A549 (cell line): ENCODE data around the gene GRM4. TPM values are rescaled to one million over a fixed set of nuclear protein-coding genes. Genes with fewer than 3 reads are reported as not detected.
A peak's percentile ranks its signal among the peaks of the same experiment; 100 is the strongest.

ENCODE experiments used
- ATAC-seq, 2 experiments: fragments of 200-7000 bp in 1 of 2; fragments of >200 bp in 1 of 2; cut with Nextera tagmentation in 1 of 2; cut with Tn5 transposase in 1 of 2; 3 replicates each; pipeline versions ENCODE4 v1.8.0 to v1.9.1; 2018 to 2020; ENCODE audit warnings: mild to moderate bottlenecking in 1 of 2, moderate library complexity in 1 of 2
- CTCF ChIA-PET: fragments of 300-600 bp; sonication (Branson Sonifier 250); formaldehyde crosslinking; extraction: SDS; loops from one replicate; lab custom pipeline; 2021; ENCODE audit warnings: antibody characterized with exemption, inconsistent platforms; lab: Yijun Ruan, JAX
- POLR2A ChIA-PET: fragments of 350-600 bp; formaldehyde crosslinking; extraction: SDS; loops from one replicate; lab custom pipeline; 2021; ENCODE audit warnings: antibody characterized with exemption, inconsistent platforms; lab: Yijun Ruan, JAX
- DNase-seq, 2 experiments: peaks; one replicate each; pipeline versions ENCODE4 v3.0.0 to v3.0.0-alpha.2; 2011 to 2016; ENCODE audit warnings: low read depth in 1 of 2, low spot score in 1 of 2
- FAIRE-seq: peaks from 2 replicates; lab custom pipeline; 2011; peaks lifted over from hg19 to GRCh38; lab: Jason Lieb, UNC
- H3K27ac ChIP-seq, 2 experiments: fragments of >200 bp; sonication (Bioruptor Twin); formaldehyde crosslinking; 3 replicates each; pipeline ENCODE4 v1.5.1; 2016 to 2017
- H3K4me1 ChIP-seq: fragments of >200 bp; sonication (Bioruptor Twin); formaldehyde crosslinking; 3 replicates; pipeline ENCODE4 v1.6.1; 2016
- H3K4me2 ChIP-seq: fragments of >200 bp; sonication (Bioruptor Twin); formaldehyde crosslinking; 3 replicates; pipeline ENCODE4 v1.6.1; 2016
- H3K4me3 ChIP-seq: fragments of >200 bp; sonication (Bioruptor Twin); formaldehyde crosslinking; 3 replicates; pipeline ENCODE4 v1.5.1; 2016
- H3K9me3 ChIP-seq: fragments of >200 bp; sonication (Bioruptor Twin); formaldehyde crosslinking; 3 replicates; pipeline ENCODE4 v1.6.1; 2016
- BHLHE40 ChIP-seq: IDR thresholded peaks from 2 replicates; pipeline ENCODE4 v1.6.1; 2012; ENCODE audit warnings: low read depth, low read length, inconsistent platforms
- CBX2 ChIP-seq: fragments of 200-600 bp; sonication (generic); IDR thresholded peaks from 2 replicates; pipeline ENCODE4 v1.6.1; 2016; ENCODE audit warnings: low read depth, mild to moderate bottlenecking, borderline replicate concordance
- CBX8 ChIP-seq: fragments of 200-600 bp; sonication (generic); IDR thresholded peaks from 2 replicates; pipeline ENCODE4 v1.6.1; 2016
- CHD4 ChIP-seq: fragments of 200-600 bp; sonication (generic); IDR thresholded peaks from 2 replicates; pipeline ENCODE4 v1.6.1; 2016; ENCODE audit warnings: antibody characterized with exemption, mild to moderate bottlenecking, borderline replicate concordance
- ELK1 ChIP-seq: fragments of 150-350 bp; IDR thresholded peaks from 2 replicates; pipeline ENCODE4 v1.6.1; 2014; ENCODE audit warnings: low read depth, mild to moderate bottlenecking, low read length
- FOSB ChIP-seq: fragments of 250-450 bp; sonication (Bioruptor Pico); IDR thresholded peaks from 2 replicates; pipeline ENCODE4 v1.5.0; 2020; ENCODE audit warnings: mild to moderate bottlenecking, moderate library complexity
- FOSL2 ChIP-seq, 2 experiments: fragments of 450-650 bp in 1 of 2; fragments of >200 bp in 1 of 2; sonication (Bioruptor Twin) in 1 of 2; formaldehyde crosslinking; IDR thresholded peaks; 2 replicates each; pipeline versions ENCODE4 v1.5.0 to v1.6.1; 2016 to 2020; ENCODE audit warnings: mild to moderate bottlenecking in 1 of 2, moderate library complexity in 1 of 2
- GATA3 ChIP-seq: IDR thresholded peaks from 2 replicates; pipeline ENCODE4 v1.6.1; 2012; ENCODE audit warnings: borderline replicate concordance
- HES2 ChIP-seq: fragments of >200 bp; sonication (Bioruptor Twin); formaldehyde crosslinking; IDR thresholded peaks from 2 replicates; pipeline ENCODE4 v1.6.1; 2016
- HEYL ChIP-seq: fragments of 250-450 bp; sonication (Bioruptor Pico); IDR thresholded peaks from 2 replicates; pipeline ENCODE4 v1.8.0; 2021; ENCODE audit warnings: mild to moderate bottlenecking, moderate library complexity
- HOXB5 ChIP-seq: fragments of 250-450 bp; sonication (Bioruptor Pico); IDR thresholded peaks from 2 replicates; pipeline ENCODE4 v1.5.0; 2020; ENCODE audit warnings: mild to moderate bottlenecking, moderate library complexity
- KDM5A ChIP-seq: fragments of 200-600 bp; sonication (generic); IDR thresholded peaks from 2 replicates; pipeline ENCODE4 v1.6.1; 2016; ENCODE audit warnings: antibody characterized with exemption, mild to moderate bottlenecking
- PHF8 ChIP-seq: fragments of 200-600 bp; sonication (generic); IDR thresholded peaks from 2 replicates; pipeline ENCODE4 v1.6.1; 2016; ENCODE audit warnings: low read depth, mild to moderate bottlenecking, antibody characterized with exemption, moderate library complexity, borderline replicate concordance
- RAD21 ChIP-seq, 2 experiments: fragments of >200 bp in 1 of 2; sonication (Bioruptor Twin) in 1 of 2; formaldehyde crosslinking in 1 of 2; IDR thresholded peaks in 1 of 2; conservative IDR thresholded peaks in 1 of 2; 2 replicates in 1 of 2; 3 replicates in 1 of 2; pipeline ENCODE4 v1.6.1; 2012 to 2018; ENCODE audit warnings: inconsistent platforms in 1 of 2
- RCOR1 ChIP-seq: fragments of 150-350 bp; IDR thresholded peaks from 2 replicates; pipeline ENCODE4 v1.6.1; 2014; ENCODE audit warnings: antibody characterized with exemption, low read length, low read depth
- RFX5 ChIP-seq: fragments of 450-650 bp; IDR thresholded peaks from 2 replicates; pipeline ENCODE4 v1.7.1; 2014; ENCODE audit warnings: antibody characterized with exemption, mild to moderate bottlenecking, moderate library complexity
- SMC3 ChIP-seq: fragments of >200 bp; sonication (Bioruptor Twin); formaldehyde crosslinking; IDR thresholded peaks from 3 replicates; pipeline ENCODE4 v1.6.1; 2018; ENCODE audit warnings: inconsistent platforms
- ZNF302 ChIP-seq: fragments of 250-450 bp; sonication (Bioruptor Pico); IDR thresholded peaks from 2 replicates; pipeline ENCODE4 v1.9.0; 2021; ENCODE audit warnings: inconsistent platforms, mild to moderate bottlenecking, moderate library complexity
- WGBS: methylation state at CpG from one replicate; pipeline ENCODE4 v1.1.6; 2017; ENCODE audit errors: missing lambda C conversion rate; 5-methylcytosine and 5-hydroxymethylcytosine counted together
- polyA plus RNA-seq, 4 experiments: library from polyadenylated mRNA; depleted of rRNA in 3 of 4; stranded (reverse); fragments of >200 nt; fragmentation: RNase III in 1 of 4; extraction: RNeasy Plus Mini Kit Qiagen cat#74134 plus additional on column Dnase treatment in 1 of 4; gene quantifications; 2 replicates in 3 of 4; 3 replicates in 1 of 4; pipeline ENCODE4 v1.2.3, GENCODE V29; 2011 to 2017
- TF ChIP-seq, protein P1 (sequence below): fragments of >200 bp; sonication (Bioruptor Twin); formaldehyde crosslinking; IDR thresholded peaks from 3 replicates; pipeline ENCODE4 v1.5.1; 2016
- TF ChIP-seq, protein P2 (sequence below): IDR thresholded peaks from 2 replicates; pipeline ENCODE4 v1.6.1; 2012; ENCODE audit warnings: low read depth, borderline replicate concordance
- TF ChIP-seq, protein P3 (sequence below): IDR thresholded peaks from 2 replicates; pipeline ENCODE4 v1.6.1; 2012

GRM4 gene
- polyA plus RNA-seq, 2 of the 4 experiments (the other 2 are of a cell fraction) = 0.05 TPM

DNA sequence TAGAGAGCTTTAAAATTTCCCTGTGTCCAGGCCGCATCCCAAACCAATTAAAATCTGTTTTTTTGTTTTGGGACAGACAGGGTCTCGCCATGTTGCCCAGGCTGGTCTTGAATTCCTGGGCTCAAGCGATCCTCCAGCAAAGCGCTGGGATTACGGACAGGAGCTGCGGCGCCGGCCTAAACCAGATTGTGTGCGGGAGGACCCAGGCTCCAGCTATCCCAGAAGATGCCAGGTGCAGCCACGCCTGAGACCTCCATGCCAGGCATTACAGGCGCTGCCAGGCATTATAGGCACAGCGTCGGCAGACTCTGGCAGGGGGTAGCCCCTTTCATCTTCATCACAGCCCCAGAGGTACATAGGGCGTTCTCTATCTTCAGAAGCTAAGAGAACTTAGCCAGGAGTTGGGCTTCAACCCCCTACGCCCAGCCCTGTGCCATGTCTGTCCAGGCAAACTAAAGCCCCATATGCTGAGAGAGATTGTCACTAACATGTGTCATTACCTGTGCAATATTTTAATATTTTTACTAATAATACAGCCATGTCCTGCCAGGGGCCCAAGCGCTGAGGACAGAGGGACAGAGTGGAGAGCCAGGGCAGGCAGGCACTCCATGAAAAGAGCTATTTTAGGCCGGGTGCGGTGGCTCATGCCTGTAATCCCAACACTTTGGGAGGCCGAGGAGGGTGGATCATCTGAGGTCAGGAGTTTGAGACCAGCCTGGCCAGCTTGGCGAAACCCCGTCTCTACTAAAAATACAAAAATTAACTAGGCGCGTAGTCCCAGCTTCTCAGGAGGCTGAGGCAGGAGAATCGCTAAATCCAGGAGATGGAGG, 9.8 kb upstream of the GRM4 start:
- FAIRE-seq = no peak
- ChIA-PET CTCF (interaction anchor here (0.6 to 7.3 kb wide), 34 partner anchors 8 to 446 kb away, joined by 3 to 100 read pairs (median 5); partner anchors contain the start of genes IP6K3 and UQCC2), POLR2A (no interaction called here)
- WGBS = 59% methylated on average over 16 of the region's 24 CpGs
- no peak for DNase-seq
- no peak overlapping the region for H3K4me2 ChIP-seq
- H3K4me1 ChIP-seq = no peaks in the 10 kb centered on the region
- H3K9me3 ChIP-seq = peaks cover 16% of the 10 kb centered on the region; the same call in 2 of the 3 replicates
- no peak overlapping the region for H3K27ac ChIP-seq
- no peak for TF ChIP-seq CHD4
- no peak for TF ChIP-seq ELK1
- TF ChIP-seq CBX2 = no peak
- no peak for TF ChIP-seq RCOR1
- TF ChIP-seq FOSB (CRISPR knock-in tag) = no peak
- TF ChIP-seq PHF8 = no peak
- no peak for TF ChIP-seq RFX5
- TF ChIP-seq ZNF302 (CRISPR knock-in tag) = no peak
- TF ChIP-seq SMC3 = no peak
- ATAC-seq = no peak
- no peak overlapping the region for H3K4me3 ChIP-seq

DNA sequence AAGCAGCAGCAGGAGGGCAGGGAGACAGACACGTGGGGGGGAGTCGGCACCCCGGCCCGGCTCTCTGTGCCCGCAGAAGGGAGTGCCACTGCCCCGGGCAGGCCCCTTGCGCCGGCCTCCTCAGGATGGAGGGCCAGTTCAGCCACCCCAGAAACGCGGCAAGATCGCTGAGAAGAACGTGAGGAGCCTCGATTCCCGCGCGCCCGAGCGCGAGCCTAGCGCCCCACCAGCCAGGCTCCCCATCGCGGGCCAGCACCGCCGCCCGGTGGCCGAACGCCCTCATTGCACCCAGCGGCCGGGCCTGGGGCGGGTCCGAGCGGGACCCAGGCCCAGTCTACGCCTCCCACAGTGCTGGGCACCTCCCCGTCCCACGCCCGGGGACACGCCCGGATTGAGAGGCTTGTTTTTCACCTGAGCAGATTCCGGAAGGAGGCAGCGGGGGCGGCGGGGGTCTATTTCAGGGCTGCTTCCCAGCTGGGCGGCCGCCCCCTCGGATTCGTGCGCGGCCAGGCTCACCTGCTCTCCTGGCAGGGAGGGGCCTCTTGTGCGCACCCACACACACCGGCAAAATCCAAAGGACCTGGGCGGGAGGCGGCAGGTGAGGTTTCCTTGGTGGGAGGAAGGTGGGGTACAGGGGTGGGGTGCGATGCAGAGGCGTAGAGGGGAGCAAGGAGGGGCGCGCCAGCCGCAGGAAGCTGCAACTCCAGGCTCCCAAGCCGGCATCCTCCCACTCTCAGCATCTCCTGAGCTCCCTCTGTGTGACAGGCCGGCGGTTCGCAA, 9.0 kb upstream of the GRM4 start:
- H3K27ac ChIP-seq = peak overlapping the region; percentile 57 to 76; a peak in 3 of 6 replicates
- H3K4me1 ChIP-seq = no peaks in the 10 kb centered on the region
- 0 out of 3 replicates have a peak overlapping the region, but pooled peaks have one; percentile 30 for H3K4me3 ChIP-seq
- peak; percentile 57 to 91 for ATAC-seq
- TF ChIP-seq, protein P1, sequence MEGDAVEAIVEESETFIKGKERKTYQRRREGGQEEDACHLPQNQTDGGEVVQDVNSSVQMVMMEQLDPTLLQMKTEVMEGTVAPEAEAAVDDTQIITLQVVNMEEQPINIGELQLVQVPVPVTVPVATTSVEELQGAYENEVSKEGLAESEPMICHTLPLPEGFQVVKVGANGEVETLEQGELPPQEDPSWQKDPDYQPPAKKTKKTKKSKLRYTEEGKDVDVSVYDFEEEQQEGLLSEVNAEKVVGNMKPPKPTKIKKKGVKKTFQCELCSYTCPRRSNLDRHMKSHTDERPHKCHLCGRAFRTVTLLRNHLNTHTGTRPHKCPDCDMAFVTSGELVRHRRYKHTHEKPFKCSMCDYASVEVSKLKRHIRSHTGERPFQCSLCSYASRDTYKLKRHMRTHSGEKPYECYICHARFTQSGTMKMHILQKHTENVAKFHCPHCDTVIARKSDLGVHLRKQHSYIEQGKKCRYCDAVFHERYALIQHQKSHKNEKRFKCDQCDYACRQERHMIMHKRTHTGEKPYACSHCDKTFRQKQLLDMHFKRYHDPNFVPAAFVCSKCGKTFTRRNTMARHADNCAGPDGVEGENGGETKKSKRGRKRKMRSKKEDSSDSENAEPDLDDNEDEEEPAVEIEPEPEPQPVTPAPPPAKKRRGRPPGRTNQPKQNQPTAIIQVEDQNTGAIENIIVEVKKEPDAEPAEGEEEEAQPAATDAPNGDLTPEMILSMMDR = peak; percentile 83
- TF ChIP-seq BHLHE40 = no peak
- peak; percentile 71 for TF ChIP-seq KDM5A
- TF ChIP-seq HOXB5 = no peak
- TF ChIP-seq HES2 = no peak
- peak; percentile 86 to 95 for TF ChIP-seq RAD21 (conservative IDR thresholded peaks at IDR 0.05 in 1 of 2, IDR thresholded peaks at IDR 0.05 in 1 of 2)
- TF ChIP-seq RFX5 = no peak
- TF ChIP-seq, protein P2, sequence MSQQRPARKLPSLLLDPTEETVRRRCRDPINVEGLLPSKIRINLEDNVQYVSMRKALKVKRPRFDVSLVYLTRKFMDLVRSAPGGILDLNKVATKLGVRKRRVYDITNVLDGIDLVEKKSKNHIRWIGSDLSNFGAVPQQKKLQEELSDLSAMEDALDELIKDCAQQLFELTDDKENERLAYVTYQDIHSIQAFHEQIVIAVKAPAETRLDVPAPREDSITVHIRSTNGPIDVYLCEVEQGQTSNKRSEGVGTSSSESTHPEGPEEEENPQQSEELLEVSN = peak; percentile 87
- TF ChIP-seq CHD4 = no peak
- no peak for TF ChIP-seq HEYL
- TF ChIP-seq FOSL2 (IDR thresholded peaks at IDR 0.05) = no peak
- TF ChIP-seq FOSL2 (CRISPR knock-in tag; IDR thresholded peaks at IDR 0.05) = no peak
- TF ChIP-seq SMC3 = peak; percentile 82
- TF ChIP-seq CBX8 = no peak
- TF ChIP-seq, protein P3, sequence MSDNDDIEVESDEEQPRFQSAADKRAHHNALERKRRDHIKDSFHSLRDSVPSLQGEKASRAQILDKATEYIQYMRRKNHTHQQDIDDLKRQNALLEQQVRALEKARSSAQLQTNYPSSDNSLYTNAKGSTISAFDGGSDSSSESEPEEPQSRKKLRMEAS = peak; percentile 72
- TF ChIP-seq GATA3 = no peak
- FAIRE-seq = no peak
- POLR2A ChIA-PET = no interaction called here
- DNase-seq = peak; percentile 22 to 62
- peak overlapping the region; percentile 90 for H3K4me2 ChIP-seq
- peaks cover 13% of the 10 kb centered on the region; the same call in 2 of the 3 replicates for H3K9me3 ChIP-seq
- CTCF ChIA-PET = interaction anchor here (0.6 to 7.3 kb wide), 46 partner anchors 8 to 565 kb away, joined by 3 to 100 read pairs (median 4); partner anchors contain the start of genes IP6K3 and UQCC2
- WGBS = 41% methylated on average over 14 of the region's 61 CpGs
